Suprapubic skin (tissue), 4 donors: Measurements from ENCODE around the gene DNM3.

Experiments used
- EP300 ChIP-seq: sonication (generic); formaldehyde crosslinking; IDR thresholded peaks from one replicate; pipeline ENCODE4 v1.6.1; 2017; ENCODE audit warnings: antibody characterized with exemption
- POLR2A ChIP-seq, 2 donors: fragments of 450-650 bp; IDR thresholded peaks; one replicate each; pipeline ENCODE4 v1.6.1; 2017; ENCODE audit warnings: antibody characterized with exemption in 2 of 2, mild to moderate bottlenecking in 2 of 2, moderate library complexity in 2 of 2
- POLR2AphosphoS5 ChIP-seq, 3 donors: sonication (generic); formaldehyde crosslinking; IDR thresholded peaks; one replicate each; pipeline ENCODE4 v1.6.1; 2017; ENCODE audit warnings: antibody characterized with exemption in 3 of 3
- TF ChIP-seq, protein P1 (sequence below), 2 donors: fragments of 200-600 bp in 1 of 2; fragments of 450-650 bp in 1 of 2; sonication (generic) in 1 of 2; IDR thresholded peaks; one replicate each; pipeline ENCODE4 v1.5.1; 2016 to 2019; ENCODE audit warnings: antibody characterized with exemption in 2 of 2, mild to moderate bottlenecking in 1 of 2, moderate library complexity in 1 of 2

DNA sequence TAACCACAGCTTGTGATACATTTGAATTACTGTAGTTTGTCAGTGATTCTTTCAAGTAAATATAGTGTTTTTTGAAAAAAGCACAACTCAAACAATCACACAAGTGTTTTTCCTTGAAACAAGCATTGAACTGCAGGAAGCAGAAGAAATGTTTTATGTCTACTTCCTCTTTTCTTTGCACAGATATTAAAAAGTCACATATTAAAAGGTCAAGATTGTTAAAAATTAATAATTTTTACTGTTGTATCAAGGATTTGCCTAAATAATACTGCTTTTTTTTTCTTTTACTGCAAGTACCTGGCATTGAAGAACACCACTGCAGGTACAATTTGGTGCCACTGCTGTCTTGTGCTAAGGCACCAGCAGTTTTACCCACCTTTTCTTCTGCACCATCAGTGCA lies 365.0 kb downstream of the DNM3 start:
- TF ChIP-seq, protein P1, sequence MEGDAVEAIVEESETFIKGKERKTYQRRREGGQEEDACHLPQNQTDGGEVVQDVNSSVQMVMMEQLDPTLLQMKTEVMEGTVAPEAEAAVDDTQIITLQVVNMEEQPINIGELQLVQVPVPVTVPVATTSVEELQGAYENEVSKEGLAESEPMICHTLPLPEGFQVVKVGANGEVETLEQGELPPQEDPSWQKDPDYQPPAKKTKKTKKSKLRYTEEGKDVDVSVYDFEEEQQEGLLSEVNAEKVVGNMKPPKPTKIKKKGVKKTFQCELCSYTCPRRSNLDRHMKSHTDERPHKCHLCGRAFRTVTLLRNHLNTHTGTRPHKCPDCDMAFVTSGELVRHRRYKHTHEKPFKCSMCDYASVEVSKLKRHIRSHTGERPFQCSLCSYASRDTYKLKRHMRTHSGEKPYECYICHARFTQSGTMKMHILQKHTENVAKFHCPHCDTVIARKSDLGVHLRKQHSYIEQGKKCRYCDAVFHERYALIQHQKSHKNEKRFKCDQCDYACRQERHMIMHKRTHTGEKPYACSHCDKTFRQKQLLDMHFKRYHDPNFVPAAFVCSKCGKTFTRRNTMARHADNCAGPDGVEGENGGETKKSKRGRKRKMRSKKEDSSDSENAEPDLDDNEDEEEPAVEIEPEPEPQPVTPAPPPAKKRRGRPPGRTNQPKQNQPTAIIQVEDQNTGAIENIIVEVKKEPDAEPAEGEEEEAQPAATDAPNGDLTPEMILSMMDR (IDR thresholded peaks at IDR 0.05): no peak
- TF ChIP-seq EP300 (no peak), POLR2A (IDR thresholded peaks at IDR 0.05) (no peak), POLR2AphosphoS5 (IDR thresholded peaks at IDR 0.05) (no peak)
